Measurements from ENCODE around the gene DOCK3.

The DOCK3 gene

GRCh38 chr3:51382076-51382745, 707.5 kb downstream of the DOCK3 start:
- H3K4me3 ChIP-seq (ENCODE audit: low read depth, low read length): no peak overlapping the region
- no peak for DNase-seq (ENCODE audit: low read depth)
- TF ChIP-seq CTCF (conservative IDR thresholded peaks at IDR 0.05; ENCODE audit: low read depth, low read length): no peak

- DNase-seq (ENCODE audit: low read depth): no peak
- TF ChIP-seq CTCF (conservative IDR thresholded peaks at IDR 0.05; ENCODE audit: low read depth, low read length): no peak
- H3K4me3 ChIP-seq (ENCODE audit: low read depth, low read length): no peak overlapping the region
These were observed 708.3 kb downstream of the DOCK3 start for GRCh38 chr3:51382947-51383578.

- peak overlapping the region; percentile 99 for H3K4me3 ChIP-seq (ENCODE audit: low read depth, low read length)
- peak; percentile 28 for DNase-seq (ENCODE audit: low read depth)
- no peak for TF ChIP-seq CTCF (conservative IDR thresholded peaks at IDR 0.05; ENCODE audit: low read depth, low read length)
These were observed 709.5 kb downstream of the DOCK3 start for GRCh38 chr3:51384055-51384725.

- peak within 1 kb of the TSS; percentile 99 for H3K4me3 ChIP-seq (ENCODE audit: low read depth, low read length)
- DNase-seq (ENCODE audit: low read depth): peak; percentile 99
- TF ChIP-seq CTCF (conservative IDR thresholded peaks at IDR 0.05; ENCODE audit: low read depth, low read length): no peak
These were observed 710.2 kb downstream of the DOCK3 start, which contains the start of gene MANF for GRCh38 chr3:51384726-51385473. MANF (plus strand) TSS chr3:51385291; CDS start chr3:51385343, 52 bp downstream.

DNA sequence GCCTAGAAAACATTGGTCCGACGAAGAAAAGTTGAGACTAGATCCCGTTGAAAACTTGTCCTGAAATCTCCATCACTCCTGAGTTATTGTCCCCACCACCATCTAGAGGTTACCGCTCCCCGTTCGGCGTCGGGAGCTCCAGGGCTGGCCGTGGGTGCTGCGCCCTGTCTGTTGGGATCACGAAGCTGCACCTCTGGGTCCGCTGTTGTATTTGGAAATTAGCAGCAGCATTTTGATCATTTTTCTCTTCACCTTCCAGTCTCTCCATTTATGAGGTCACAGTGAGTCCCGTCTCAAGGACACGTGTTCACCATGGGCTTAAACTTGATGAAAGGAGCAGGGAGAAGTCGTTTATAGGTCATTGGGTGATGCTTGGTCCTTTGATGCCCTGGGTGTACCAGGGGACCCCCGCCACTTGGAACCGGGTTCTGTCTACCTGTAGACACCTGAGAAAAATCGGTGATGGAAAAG, 710.9 kb downstream of the DOCK3 start:
- no peak for TF ChIP-seq CTCF (conservative IDR thresholded peaks at IDR 0.05; ENCODE audit: low read depth, low read length)
- H3K4me3 ChIP-seq (ENCODE audit: low read depth, low read length): peak overlapping the region; percentile 77
- DNase-seq (ENCODE audit: low read depth): no peak

DNA sequence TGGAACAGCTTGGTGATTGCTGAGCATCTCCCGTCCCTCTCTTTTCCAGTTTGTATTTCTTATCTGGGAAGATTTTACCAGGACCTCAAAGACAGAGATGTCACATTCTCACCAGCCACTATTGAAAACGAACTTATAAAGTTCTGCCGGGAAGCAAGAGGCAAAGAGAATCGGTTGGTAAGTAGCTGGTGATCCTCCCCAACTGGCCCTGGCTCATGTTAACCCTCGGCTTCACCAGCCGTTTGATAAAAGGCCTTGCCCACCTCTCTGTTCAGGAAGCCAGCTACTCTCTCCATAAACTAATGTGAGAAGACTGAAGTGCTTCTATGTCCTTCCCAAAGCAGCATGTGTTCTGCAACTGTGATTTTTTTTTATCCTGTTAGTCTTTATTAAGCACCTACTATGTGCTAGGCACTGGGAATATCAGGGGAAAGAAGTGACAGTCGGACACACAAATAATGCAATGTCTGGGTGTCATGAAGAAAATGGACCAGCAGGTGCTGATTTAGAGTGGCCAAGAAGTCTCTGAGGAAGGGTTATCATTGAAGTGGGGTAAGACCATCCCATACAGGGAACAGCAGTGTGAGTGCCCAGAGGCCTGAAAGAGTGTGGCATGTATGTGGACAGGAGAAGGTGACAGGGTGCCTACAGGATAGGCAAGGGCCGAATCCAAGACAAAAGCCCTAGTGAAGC, 711.6 kb downstream of the DOCK3 start:
- DNase-seq (ENCODE audit: low read depth): no peak
- H3K4me3 ChIP-seq (ENCODE audit: low read depth, low read length): peak overlapping the region; percentile 77
- no peak for TF ChIP-seq CTCF (conservative IDR thresholded peaks at IDR 0.05; ENCODE audit: low read depth, low read length)

All from choroid plexus epithelial cell (primary cell).